GM18858 (cell line): Measurements from ENCODE around the gene TRMT112.

Source experiments
- ATAC-seq: cut with Tn5 transposase; IDR thresholded peaks from one replicate; pipeline ENCODE4 v1.9.1; 2021; ENCODE audit not compliant: unreplicated experiment

TRMT112 gene

GRCh38 chr11:64276653-64277431 is 40.5 kb downstream of the TRMT112 start:
- ATAC-seq, result no peak

GRCh38 chr11:64275841-64276240 is 41.5 kb downstream of the TRMT112 start:
- ATAC-seq, result no peak

GRCh38 chr11:64275031-64275800 is 42.1 kb downstream of the TRMT112 start:
- ATAC-seq, result no peak

- peak; percentile 54 for ATAC-seq
Observed at GRCh38 chr11:64269540-64270220, 47.7 kb downstream of the TRMT112 start.

- no peak for ATAC-seq
Observed at GRCh38 chr11:64268893-64269539, 48.3 kb downstream of the TRMT112 start.

GRCh38 chr11:64268025-64268892 is 49.1 kb downstream of the TRMT112 start:
- no peak for ATAC-seq

- no peak for ATAC-seq
Observed at GRCh38 chr11:64267207-64267945, 50.0 kb downstream of the TRMT112 start.
